Transverse colon (tissue), 4 donors: ENCODE measurements around the gene SDSL. TPM values are rescaled to one million over a fixed set of nuclear protein-coding genes. Genes with fewer than 3 reads are reported as not detected.

ENCODE experiments used
- DNase-seq: peaks from one replicate; pipeline ENCODE4 v3.0.0-alpha.2; 2019
- H3K27ac ChIP-seq, 4 donors: fragments of 200-600 bp; sonication (generic); 2 replicates each; pipeline ENCODE4 v1.5.1; 2016 to 2018; ENCODE audit warnings: inconsistent platforms in 4 of 4
- H3K27me3 ChIP-seq: fragments of 200-600 bp; sonication (generic); 2 replicates; pipeline ENCODE4 v1.5.1; 2017; ENCODE audit warnings: inconsistent platforms
- H3K36me3 ChIP-seq, 4 donors: fragments of 200-600 bp; sonication (generic); 2 replicates each; pipeline ENCODE4 v1.5.1; 2017 to 2019; ENCODE audit warnings: inconsistent platforms in 4 of 4
- H3K4me1 ChIP-seq, 4 donors: fragments of 200-600 bp; sonication (generic); 2 replicates each; pipeline ENCODE4 v1.5.1; 2017 to 2020; ENCODE audit warnings: inconsistent platforms in 4 of 4
- H3K4me3 ChIP-seq, 4 donors: fragments of 200-600 bp; sonication (generic); 1 replicate in 1 of 4; 2 replicates in 3 of 4; pipeline versions ENCODE4 v1.5.1 to v1.6.1; 2017 to 2019; ENCODE audit warnings: inconsistent platforms in 4 of 4
- H3K9me3 ChIP-seq, 2 donors: fragments of 200-600 bp; sonication (generic); 2 replicates each; pipeline ENCODE4 v1.5.1; 2017 to 2019; ENCODE audit warnings: inconsistent platforms in 2 of 2
- CTCF ChIP-seq, 5 experiments: fragments of 200-600 bp in 3 of 5; fragments of 450-650 bp in 2 of 5; sonication (generic) in 3 of 5; IDR thresholded peaks; 1 replicate in 2 of 5; 2 replicates in 3 of 5; pipeline ENCODE4 v1.5.1; 2016 to 2017; ENCODE audit warnings: antibody characterized with exemption in 5 of 5, inconsistent platforms in 3 of 5, mild to moderate bottlenecking in 2 of 5, moderate library complexity in 1 of 5
- EP300 ChIP-seq: sonication (generic); formaldehyde crosslinking; IDR thresholded peaks from one replicate; pipeline ENCODE4 v1.6.1; 2017; ENCODE audit warnings: antibody characterized with exemption, low read depth
- POLR2A ChIP-seq: fragments of 450-650 bp; IDR thresholded peaks from one replicate; pipeline ENCODE4 v1.6.1; 2016; ENCODE audit warnings: antibody characterized with exemption, mild to moderate bottlenecking, moderate library complexity
- POLR2AphosphoS5 ChIP-seq, 3 donors: sonication (generic); formaldehyde crosslinking; IDR thresholded peaks; one replicate each; pipeline ENCODE4 v1.6.1; 2016; ENCODE audit warnings: antibody characterized with exemption in 3 of 3
- WGBS, 2 donors: methylation state at CpG; one replicate each; pipeline ENCODE4 v1.1.5; 2018; ENCODE audit warnings: low coverage in 1 of 2; 5-methylcytosine and 5-hydroxymethylcytosine counted together
- in situ Hi-C, 4 donors: fragments of 200-750 bp; cut with MboI; loops; one replicate each; pipeline versions ENCODE4 v1.15.0 to v1.15.1; 2017; ENCODE audit warnings: low sequenced_read_pairs in 3 of 4, low pct_ligation_motif_present in 1 of 4, low pct_unique_long_range_greater_than_20kb in 1 of 4
- intact Hi-C: fragments of 100-400 bp; cut with DNase I; formaldehyde crosslinking; loops from one replicate; pipeline ENCODE4 v1.15.1; 2023; ENCODE audit warnings: low total_unique reads
- total RNA-seq, 4 donors: library from RNA; depleted of rRNA; stranded (reverse); fragments of >200 nt; gene quantifications; one replicate each; pipeline ENCODE4 v1.1.0, GENCODE V29; 2016

Gene SDSL
- total RNA-seq, 4 donors from 2014 or later = 7.4 to 16.8 (median 13.1) TPM

- Histone ChIP-seq H3K36me3 (no peaks in the 10 kb centered on the region), H3K9me3 (no peaks in the 10 kb centered on the region), H3K4me1 (no peaks in the 10 kb centered on the region), H3K4me3 (no peak overlapping the region), H3K27me3 (peaks cover 85% of the 10 kb centered on the region), H3K27ac (no peak overlapping the region)
- in situ Hi-C loops = no loop called here
- DNase-seq = no peak
- no peak for TF ChIP-seq POLR2AphosphoS5 (IDR thresholded peaks at IDR 0.05)
- 29 to 35% methylated on average over 8 to 9 of the region's 9 CpGs for WGBS, 2 donors
- intact Hi-C loops = no loop called here
Measured at GRCh38 chr12:113480336-113480971, 58.3 kb downstream of the SDSL start.

GRCh38 chr12:113482334-113482733 lies 60.2 kb downstream of the SDSL start:
- Histone ChIP-seq H3K27me3 (peaks cover 77% of the 10 kb centered on the region), H3K4me3 (no peak overlapping the region), H3K9me3 (no peaks in the 10 kb centered on the region), H3K27ac (no peak overlapping the region), H3K4me1 (no peaks in the 10 kb centered on the region), H3K36me3 (no peaks in the 10 kb centered on the region)
- TF ChIP-seq POLR2AphosphoS5 (IDR thresholded peaks at IDR 0.05) (no peak), CTCF (IDR thresholded peaks at IDR 0.05) (no peak), EP300 (no peak), POLR2A (no peak)
- in situ Hi-C loops = no loop called here
- WGBS, 2 donors = 0 to 3% methylated on average over 1 of the region's 1 CpG
- intact Hi-C loops = no loop called here
- no peak for DNase-seq

GRCh38 chr12:113485330-113485729 lies 63.1 kb downstream of the SDSL start:
- Histone ChIP-seq H3K27ac (no peak overlapping the region), H3K4me1 (no peaks in the 10 kb centered on the region), H3K27me3 (peaks cover 58% of the 10 kb centered on the region), H3K9me3 (no peaks in the 10 kb centered on the region), H3K4me3 (no peak overlapping the region), H3K36me3 (no peaks in the 10 kb centered on the region)
- in situ Hi-C loops = no loop called here
- TF ChIP-seq POLR2A (no peak), POLR2AphosphoS5 (IDR thresholded peaks at IDR 0.05) (no peak), EP300 (no peak), CTCF (IDR thresholded peaks at IDR 0.05) (no peak)
- no peak for DNase-seq
- WGBS, 2 donors = 0% methylated on average over 1 to 2 of the region's 2 CpGs
- intact Hi-C loops = no loop called here

GRCh38 chr12:113486722-113487121 lies 64.5 kb downstream of the SDSL start:
- 33 to 41% methylated on average over 3 to 4 of the region's 4 CpGs for WGBS, 2 donors
- Histone ChIP-seq H3K27me3 (peaks cover 45% of the 10 kb centered on the region), H3K27ac (no peak overlapping the region), H3K36me3 (no peaks in the 10 kb centered on the region), H3K4me3 (no peak overlapping the region), H3K4me1 (no peaks in the 10 kb centered on the region), H3K9me3 (no peaks in the 10 kb centered on the region)
- TF ChIP-seq EP300 = no peak
- TF ChIP-seq CTCF (IDR thresholded peaks at IDR 0.05) = no peak
- no peak for TF ChIP-seq POLR2AphosphoS5 (IDR thresholded peaks at IDR 0.05)
- TF ChIP-seq POLR2A = no peak
- in situ Hi-C loops = no loop called here
- no peak for DNase-seq
- intact Hi-C loops = no loop called here

Other genes with a start within 250 kb of the SDSL start
- 10 to 100 TPM; 60.7 to 96.1 (median 72.8) TPM for gene DDX54, start 236.9 kb upstream of the SDSL start, total RNA-seq
- 10 to 100 TPM; 17.5 to 41.5 (median 23.8) TPM for gene RITA1, start 236.7 kb upstream of the SDSL start, total RNA-seq
- gene TPCN1, start 200.9 kb upstream of the SDSL start, total RNA-seq = 1,000 to 10,000 TPM in 1 of 4 donors, 100 to 1,000 TPM in 1, 10 to 100 TPM in 2; 85.1 to 1,315 (median 121) TPM
- 100 to 1,000 TPM in 2 of 4 donors, 10 to 100 TPM in 2; 76.5 to 256 (median 95.5) TPM for gene SLC8B1, start 87.3 kb upstream of the SDSL start, total RNA-seq
- gene PLBD2, start 63.8 kb upstream of the SDSL start, total RNA-seq = 10 to 100 TPM; 12.3 to 27.5 (median 19.0) TPM
- gene SDS, start 18.5 kb upstream of the SDSL start, total RNA-seq = 1 to 10 TPM in 3 of 4 donors, not detected in 1; 1.2 to 7.1 (median 5.7) TPM
- not detected for gene LHX5, start 49.5 kb downstream of the SDSL start, total RNA-seq